ENCODE measurements around the gene COMMD1. TPM values are rescaled to one million over a fixed set of nuclear protein-coding genes. Genes with fewer than 3 reads are reported as not detected.

Gene COMMD1
- total RNA-seq, 4 donors from 2014 or later: 51.8 to 78.6 (median 58.3) TPM

GRCh38 chr2:62163834-62164233 lies 258.4 kb downstream of the COMMD1 start:
- H3K9me3 ChIP-seq: no peaks in the 10 kb centered on the region
- intact Hi-C loops (cut with DNase I; ENCODE audit: low total_unique reads): no loop called here
- H3K4me1 ChIP-seq: no peaks in the 10 kb centered on the region
- no peak overlapping the region for H3K27ac ChIP-seq
- no peak for ATAC-seq
- no peak for TF ChIP-seq POLR2A (IDR thresholded peaks at IDR 0.05)
- TF ChIP-seq CTCF (IDR thresholded peaks at IDR 0.05 in 4 of 5, conservative IDR thresholded peaks at IDR 0.05 in 1 of 5): no peak
- H3K27me3 ChIP-seq: no peaks in the 10 kb centered on the region
- no peak overlapping the region for H3K4me3 ChIP-seq
- in situ Hi-C loops (cut with MboI; ENCODE audit: low sequenced_read_pairs in 4 of 4): no loop called here
- no peaks in the 10 kb centered on the region for H3K36me3 ChIP-seq
- no peak for DNase-seq

GRCh38 chr2:62175728-62176127 lies 270.3 kb downstream of the COMMD1 start:
- no peak overlapping the region for H3K27ac ChIP-seq
- intact Hi-C loops (cut with DNase I; ENCODE audit: low total_unique reads) (no loop called here), in situ Hi-C loops (cut with MboI; ENCODE audit: low sequenced_read_pairs in 4 of 4) (no loop called here)
- H3K9me3 ChIP-seq: no peaks in the 10 kb centered on the region
- no peaks in the 10 kb centered on the region for H3K4me1 ChIP-seq
- DNase-seq (no peak), ATAC-seq (no peak)
- H3K27me3 ChIP-seq: no peaks in the 10 kb centered on the region
- TF ChIP-seq CTCF (IDR thresholded peaks at IDR 0.05 in 4 of 5, conservative IDR thresholded peaks at IDR 0.05 in 1 of 5) (no peak), POLR2A (IDR thresholded peaks at IDR 0.05) (no peak)
- no peak overlapping the region for H3K4me3 ChIP-seq
- H3K36me3 ChIP-seq: no peaks in the 10 kb centered on the region

- H3K27ac ChIP-seq: no peak overlapping the region
- H3K36me3 ChIP-seq: no peaks in the 10 kb centered on the region
- no peaks in the 10 kb centered on the region for H3K27me3 ChIP-seq
- in situ Hi-C loops (cut with MboI; ENCODE audit: low sequenced_read_pairs in 4 of 4) (no loop called here), intact Hi-C loops (cut with DNase I; ENCODE audit: low total_unique reads) (no loop called here)
- DNase-seq (no peak), ATAC-seq (no peak)
- no peaks in the 10 kb centered on the region for H3K4me1 ChIP-seq
- H3K9me3 ChIP-seq: no peaks in the 10 kb centered on the region
- TF ChIP-seq POLR2A (IDR thresholded peaks at IDR 0.05): no peak
- TF ChIP-seq CTCF (IDR thresholded peaks at IDR 0.05 in 4 of 5, conservative IDR thresholded peaks at IDR 0.05 in 1 of 5): no peak
- no peak overlapping the region for H3K4me3 ChIP-seq
Observed at GRCh38 chr2:62176801-62177200, 271.3 kb downstream of the COMMD1 start.

- Histone ChIP-seq H3K27me3 (no peaks in the 10 kb centered on the region), H3K4me3 (no peak overlapping the region), H3K27ac (no peak overlapping the region), H3K36me3 (no peaks in the 10 kb centered on the region), H3K9me3 (no peaks in the 10 kb centered on the region), H3K4me1 (no peaks in the 10 kb centered on the region)
- TF ChIP-seq POLR2A (IDR thresholded peaks at IDR 0.05): no peak
- intact Hi-C loops (cut with DNase I; ENCODE audit: low total_unique reads) (no loop called here), in situ Hi-C loops (cut with MboI; ENCODE audit: low sequenced_read_pairs in 4 of 4) (no loop called here)
- ATAC-seq (no peak), DNase-seq (no peak)
Observed at GRCh38 chr2:62177392-62178049, 272.0 kb downstream of the COMMD1 start.

- H3K4me1 ChIP-seq: no peaks in the 10 kb centered on the region
- peak in 1 of 2 donors; percentile 23 for DNase-seq
- ATAC-seq: peak; percentile 55 to 63
- no peak overlapping the region for H3K4me3 ChIP-seq
- intact Hi-C loops (cut with DNase I; ENCODE audit: low total_unique reads) (no loop called here), in situ Hi-C loops (cut with MboI; ENCODE audit: low sequenced_read_pairs in 4 of 4) (no loop called here)
- no peaks in the 10 kb centered on the region for H3K9me3 ChIP-seq
- TF ChIP-seq CTCF (IDR thresholded peaks at IDR 0.05 in 4 of 5, conservative IDR thresholded peaks at IDR 0.05 in 1 of 5): no peak
- no peak for TF ChIP-seq POLR2A (IDR thresholded peaks at IDR 0.05)
- H3K27me3 ChIP-seq: no peaks in the 10 kb centered on the region
- H3K36me3 ChIP-seq: no peaks in the 10 kb centered on the region
- peak overlapping the region in 1 of 4 donors; percentile 26 for H3K27ac ChIP-seq
Observed at GRCh38 chr2:62178741-62179271, 273.3 kb downstream of the COMMD1 start.

Measured in gastrocnemius medialis (tissue), 4 donors.